Measurements from ENCODE around the gene COQ9.
A peak's percentile ranks its signal among the peaks of the same experiment; 100 is the strongest.

The COQ9 gene

GRCh38 chr16:57505169-57505568 lies 57.9 kb downstream of the COQ9 start:
- Histone ChIP-seq H3K27ac (no peak overlapping the region), H3K4me3 (no peak overlapping the region)

GRCh38 chr16:57507136-57508034 lies 60.1 kb downstream of the COQ9 start:
- Histone ChIP-seq H3K4me3 (no peak overlapping the region), H3K27ac (peak overlapping the region in 1 of 21 experiments; percentile 37)

- Histone ChIP-seq H3K4me3 (no peak overlapping the region), H3K27ac (peak overlapping the region in 1 of 21 experiments; percentile 4)
These were observed 60.8 kb downstream of the COQ9 start for GRCh38 chr16:57508035-57508425.

GRCh38 chr16:57509231-57509923 lies 62.1 kb downstream of the COQ9 start:
- H3K27ac ChIP-seq, result no peak overlapping the region
- H3K4me3 ChIP-seq, result no peak overlapping the region

- Histone ChIP-seq H3K27ac (no peak overlapping the region), H3K4me3 (no peak overlapping the region)
These were observed 63.0 kb downstream of the COQ9 start for GRCh38 chr16:57510016-57510871.
